GM18505 (cell line): ENCODE data around the gene MAP6.

ENCODE experiments used
- ATAC-seq: cut with Tn5 transposase; IDR thresholded peaks from one replicate; pipeline ENCODE4 v1.9.1; 2021; ENCODE audit not compliant: unreplicated experiment
- POLR2A ChIP-seq: IDR thresholded peaks from 4 replicates; pipeline ENCODE4 v1.6.1; 2011; ENCODE audit warnings: borderline replicate concordance; ENCODE audit not compliant: insufficient read depth, insufficient read length; ENCODE audit errors: extremely low read depth

The MAP6 gene

GRCh38 chr11:75558939-75559843 is 109.6 kb downstream of the MAP6 start:
- TF ChIP-seq POLR2A = no peak
- ATAC-seq = no peak

GRCh38 chr11:75557666-75558494 is 111.0 kb downstream of the MAP6 start:
- TF ChIP-seq POLR2A = no peak
- no peak for ATAC-seq

- no peak for ATAC-seq
- TF ChIP-seq POLR2A = no peak
These were observed 112.6 kb downstream of the MAP6 start for GRCh38 chr11:75556275-75556674.

GRCh38 chr11:75555079-75555811 is 113.6 kb downstream of the MAP6 start:
- TF ChIP-seq POLR2A = no peak
- no peak for ATAC-seq

GRCh38 chr11:75554258-75555022 is 114.4 kb downstream of the MAP6 start:
- no peak for TF ChIP-seq POLR2A
- ATAC-seq = no peak

- ATAC-seq = no peak
- no peak for TF ChIP-seq POLR2A
These were observed 115.0 kb downstream of the MAP6 start for GRCh38 chr11:75553889-75554257.

- no peak for ATAC-seq
- no peak for TF ChIP-seq POLR2A
These were observed 115.7 kb downstream of the MAP6 start for GRCh38 chr11:75553182-75553581.

GRCh38 chr11:75549370-75549958 is 119.4 kb downstream of the MAP6 start:
- no peak for ATAC-seq
- TF ChIP-seq POLR2A = no peak

GRCh38 chr11:75548595-75549272 is 120.1 kb downstream of the MAP6 start:
- ATAC-seq = no peak
- no peak for TF ChIP-seq POLR2A

GRCh38 chr11:75547617-75548058 is 121.2 kb downstream of the MAP6 start:
- no peak for ATAC-seq
- no peak for TF ChIP-seq POLR2A

GRCh38 chr11:75547177-75547576 is 121.7 kb downstream of the MAP6 start:
- ATAC-seq = no peak
- TF ChIP-seq POLR2A = no peak

- ATAC-seq = no peak
These were observed 125.0 kb downstream of the MAP6 start for GRCh38 chr11:75543806-75544205.

GRCh38 chr11:75542088-75542438 is 126.8 kb downstream of the MAP6 start:
- TF ChIP-seq POLR2A = no peak
- no peak for ATAC-seq

More at GRCh38 chr11:75543806-75544205, 125.0 kb downstream of the MAP6 start:
- no peak for TF ChIP-seq POLR2A
